ENCODE data around the gene NOB1. TPM values are rescaled to one million over a fixed set of nuclear protein-coding genes. Genes with fewer than 3 reads are reported as not detected.

NOB1 gene
- total and polyA plus RNA-seq, 7 experiments from 2014 or later = 24.1 to 72.8 (median 46.5) TPM

Other genes starting within 250 kb of the NOB1 start
- gene NFAT5, start 189.0 kb downstream of the NOB1 start, total RNA-seq = 10 to 100 TPM; 27.3 to 35.5 (median 34.2) TPM
- gene NFAT5, start 189.0 kb downstream of the NOB1 start, polyA plus RNA-seq = 1 to 10 TPM; 7.7 to 7.9 TPM
- gene NQO1, start 28.4 kb downstream of the NOB1 start, total RNA-seq = 10 to 100 TPM in 1 of 5 experiments, 1 to 10 TPM in 4; 1.7 to 27.3 (median 3.2) TPM
- 1 to 10 TPM; 2.2 to 5.3 TPM for gene NQO1, start 28.4 kb downstream of the NOB1 start, polyA plus RNA-seq
- gene WWP2, start 7.4 kb upstream of the NOB1 start, total RNA-seq = 10 to 100 TPM; 58.4 to 81.3 (median 72.1) TPM
- gene WWP2, start 7.4 kb upstream of the NOB1 start, polyA plus RNA-seq = 10 to 100 TPM; 29.2 to 51.4 TPM
- gene CLEC18A, start 196.4 kb upstream of the NOB1 start, total RNA-seq = 1 to 10 TPM; 1.4 to 7.4 (median 3.6) TPM
- not detected for gene CLEC18A, start 196.4 kb upstream of the NOB1 start, polyA plus RNA-seq

Data from naive thymus-derived CD4-positive, alpha-beta T cell (primary cell).